ENCODE data around the gene TEX36.

DNA sequence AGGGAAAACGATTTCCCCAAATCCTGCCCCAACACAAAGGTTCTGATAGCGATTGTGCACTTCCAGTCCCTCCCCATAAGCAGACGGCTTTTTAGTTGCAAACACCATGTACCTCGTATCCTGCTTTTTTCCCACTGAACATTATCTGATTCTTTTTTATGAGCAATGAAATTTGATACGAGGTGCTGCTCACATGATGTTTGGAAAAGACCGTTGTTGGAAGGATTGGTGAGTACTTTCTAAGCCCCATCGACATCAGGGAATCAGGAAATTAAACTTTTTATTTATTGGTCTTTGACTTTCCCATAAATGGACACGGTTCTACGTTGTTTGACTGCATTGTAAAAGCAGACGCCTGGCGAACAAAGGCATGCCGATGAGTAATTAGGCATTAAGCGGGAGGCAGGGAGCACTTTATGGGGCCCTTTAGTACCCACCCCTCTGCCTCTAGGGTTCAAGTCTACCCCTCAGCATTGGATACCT is 49.4 kb downstream of the TEX36 start:
- TF ChIP-seq, protein P1, sequence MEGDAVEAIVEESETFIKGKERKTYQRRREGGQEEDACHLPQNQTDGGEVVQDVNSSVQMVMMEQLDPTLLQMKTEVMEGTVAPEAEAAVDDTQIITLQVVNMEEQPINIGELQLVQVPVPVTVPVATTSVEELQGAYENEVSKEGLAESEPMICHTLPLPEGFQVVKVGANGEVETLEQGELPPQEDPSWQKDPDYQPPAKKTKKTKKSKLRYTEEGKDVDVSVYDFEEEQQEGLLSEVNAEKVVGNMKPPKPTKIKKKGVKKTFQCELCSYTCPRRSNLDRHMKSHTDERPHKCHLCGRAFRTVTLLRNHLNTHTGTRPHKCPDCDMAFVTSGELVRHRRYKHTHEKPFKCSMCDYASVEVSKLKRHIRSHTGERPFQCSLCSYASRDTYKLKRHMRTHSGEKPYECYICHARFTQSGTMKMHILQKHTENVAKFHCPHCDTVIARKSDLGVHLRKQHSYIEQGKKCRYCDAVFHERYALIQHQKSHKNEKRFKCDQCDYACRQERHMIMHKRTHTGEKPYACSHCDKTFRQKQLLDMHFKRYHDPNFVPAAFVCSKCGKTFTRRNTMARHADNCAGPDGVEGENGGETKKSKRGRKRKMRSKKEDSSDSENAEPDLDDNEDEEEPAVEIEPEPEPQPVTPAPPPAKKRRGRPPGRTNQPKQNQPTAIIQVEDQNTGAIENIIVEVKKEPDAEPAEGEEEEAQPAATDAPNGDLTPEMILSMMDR (IDR thresholded peaks at IDR 0.05) = no peak
- TF ChIP-seq EZH2 (IDR thresholded peaks at IDR 0.05) = no peak
